NCI-H2227 treated with DMSO at 0.1 percent for 48 hours (cell line): ENCODE measurements around the gene LRIG3.

Experiments used
- DNase-seq: peaks from one replicate; lab custom pipeline; 2025; lab: John Stamatoyannopoulos, UW

Gene LRIG3

GRCh38 chr12:58932806-58933681 is 12.7 kb upstream of the LRIG3 start:
- DNase-seq = no peak

GRCh38 chr12:58931518-58931917 is 11.2 kb upstream of the LRIG3 start:
- no peak for DNase-seq

GRCh38 chr12:58930770-58931324 is 10.5 kb upstream of the LRIG3 start:
- no peak for DNase-seq

DNA sequence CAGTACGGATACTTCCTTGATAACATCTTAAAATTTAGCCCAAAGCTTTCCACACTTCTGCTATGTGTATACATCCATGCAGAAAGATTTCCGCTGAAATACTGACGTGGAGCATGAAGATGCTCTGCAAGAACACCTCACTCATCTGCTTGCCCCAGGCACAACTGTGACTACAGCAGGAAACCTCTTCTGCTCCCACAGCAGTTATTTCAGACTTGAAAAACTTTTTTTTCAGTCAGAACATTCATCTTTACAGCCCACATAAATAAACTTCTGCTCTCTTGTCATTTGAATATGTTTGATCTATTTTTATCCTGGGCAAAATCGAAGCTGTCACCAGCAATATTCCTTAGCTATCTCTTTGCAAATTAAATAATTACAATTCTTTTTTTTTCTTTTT is 6.8 kb upstream of the LRIG3 start:
- DNase-seq = no peak

- no peak for DNase-seq
These were observed 6.3 kb upstream of the LRIG3 start for GRCh38 chr12:58926586-58926985.

GRCh38 chr12:58925751-58926150 is 5.4 kb upstream of the LRIG3 start:
- DNase-seq = no peak

DNA sequence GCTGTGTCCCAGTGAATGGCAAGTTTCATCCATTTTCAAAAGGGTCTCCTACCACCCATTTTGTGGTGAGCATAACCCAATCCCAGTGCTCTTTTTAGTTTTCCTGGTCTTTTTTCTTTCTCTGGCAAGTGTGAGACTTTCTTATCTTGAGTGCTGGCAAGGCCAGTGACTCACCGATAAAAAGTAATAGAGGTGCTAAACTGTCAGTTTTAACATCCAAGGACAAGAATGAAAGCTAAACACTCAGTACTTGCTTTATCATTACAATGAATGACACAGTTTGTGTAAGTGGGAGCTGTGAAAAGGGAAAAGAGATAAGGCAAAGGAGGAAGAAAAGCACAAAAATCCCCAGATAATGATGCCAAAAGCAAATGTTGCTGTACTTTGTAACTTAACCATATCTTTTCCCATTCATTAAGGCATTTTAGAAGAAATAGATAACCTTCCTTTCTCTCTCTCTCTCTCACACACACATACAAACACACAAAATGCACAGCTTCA is 4.9 kb upstream of the LRIG3 start:
- no peak for DNase-seq

DNA sequence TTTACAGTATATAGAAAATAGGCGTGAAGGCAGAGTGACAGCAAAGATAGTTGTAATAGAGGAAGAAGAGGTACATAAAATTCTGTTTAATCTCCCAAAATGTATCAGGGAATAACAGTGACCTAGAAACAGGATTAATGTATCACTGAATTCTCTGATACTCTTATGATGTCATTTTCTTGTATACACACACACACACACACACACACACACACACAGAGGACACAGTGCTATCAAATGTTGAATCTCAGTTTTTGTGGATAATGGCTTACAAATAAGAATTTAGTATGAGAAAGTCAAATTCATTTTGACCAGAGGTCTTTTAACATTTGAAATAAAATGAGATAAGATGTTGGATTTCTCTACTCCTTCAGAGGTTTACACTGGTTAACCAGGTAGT is 4.3 kb upstream of the LRIG3 start:
- no peak for DNase-seq

- DNase-seq = no peak
These were observed 3.5 kb upstream of the LRIG3 start for GRCh38 chr12:58923781-58924180.

DNA sequence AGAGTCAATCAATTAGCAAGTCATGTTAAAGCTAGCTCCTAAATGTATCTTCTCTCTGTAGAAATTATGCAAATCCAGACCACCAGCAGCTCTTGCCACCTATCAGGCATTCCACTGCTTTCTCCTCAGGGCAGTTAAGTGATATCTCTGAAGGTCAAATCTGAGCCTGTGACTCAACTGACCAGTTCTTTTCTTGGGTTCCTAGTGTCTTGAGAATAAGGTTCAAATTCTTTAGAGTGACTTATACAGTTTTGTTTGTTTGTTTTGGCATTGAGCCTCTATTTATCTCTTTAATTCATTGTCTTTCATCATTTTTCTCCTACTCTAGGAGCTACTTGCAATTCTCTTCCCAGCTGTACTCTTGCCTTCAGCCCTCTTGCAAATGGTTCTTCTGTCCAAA is 2.5 kb upstream of the LRIG3 start:
- no peak for DNase-seq

- DNase-seq = no peak
These were observed 907 bp upstream of the LRIG3 start for GRCh38 chr12:58920961-58921861.

DNA sequence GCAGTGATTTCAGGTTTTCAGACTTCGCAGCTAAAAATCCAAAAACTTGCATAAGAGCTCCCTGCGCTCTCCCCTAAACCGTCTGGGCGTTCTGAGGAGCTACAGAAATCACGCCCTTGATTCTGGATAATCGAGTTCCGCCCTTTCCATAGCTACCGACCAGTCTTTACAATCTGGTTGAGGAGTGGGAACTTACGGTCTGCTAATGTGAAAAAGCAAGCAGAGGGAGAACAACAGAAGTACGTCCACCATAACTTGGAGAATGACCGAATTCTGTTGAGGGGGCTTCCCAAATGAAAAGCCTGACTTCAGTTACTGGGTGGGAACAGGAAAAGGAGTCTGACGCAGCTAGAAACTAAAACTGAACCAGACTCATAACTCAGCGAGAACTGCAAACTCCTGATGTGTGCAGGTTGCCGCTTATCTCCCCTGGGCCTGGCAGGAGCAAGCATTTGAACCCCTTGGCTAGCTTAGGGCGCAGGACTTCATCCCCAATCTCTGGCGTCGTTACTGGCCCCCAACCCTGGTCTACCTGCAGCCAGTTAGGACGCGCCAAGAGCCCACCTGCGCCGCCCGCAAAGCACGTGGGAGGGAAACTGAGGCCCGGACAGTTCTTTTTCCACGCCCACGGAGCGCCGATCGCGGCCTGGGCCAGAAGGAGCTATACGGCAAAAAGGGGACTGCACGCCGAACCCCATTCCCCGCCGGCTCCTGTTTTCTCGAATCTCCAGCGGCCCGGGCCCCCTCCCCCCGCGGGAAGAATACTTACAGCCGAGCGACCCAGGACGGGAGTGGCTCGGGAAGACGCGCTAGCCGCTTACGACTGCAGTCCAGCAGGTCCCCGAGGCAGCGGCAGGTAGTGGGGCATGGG is 838 bp downstream of the LRIG3 start:
- no peak for DNase-seq

DNA sequence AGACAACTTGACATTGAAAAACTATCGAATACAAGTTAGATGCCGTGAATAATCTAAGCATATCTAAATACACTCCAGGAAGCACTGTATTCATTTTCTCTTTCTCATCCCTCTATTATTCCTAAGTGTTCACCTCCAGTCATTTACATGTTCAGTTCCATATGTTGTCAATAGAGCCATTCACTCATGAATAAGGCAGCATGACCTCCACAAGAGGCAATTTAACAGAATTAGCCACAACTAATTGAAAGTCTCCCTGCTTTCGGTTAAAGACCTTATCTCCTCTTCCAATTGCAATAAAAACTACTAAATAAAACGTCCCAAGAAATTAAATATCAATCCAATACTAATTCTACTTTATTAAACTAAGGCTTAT is 1.8 kb downstream of the LRIG3 start:
- no peak for DNase-seq

DNA sequence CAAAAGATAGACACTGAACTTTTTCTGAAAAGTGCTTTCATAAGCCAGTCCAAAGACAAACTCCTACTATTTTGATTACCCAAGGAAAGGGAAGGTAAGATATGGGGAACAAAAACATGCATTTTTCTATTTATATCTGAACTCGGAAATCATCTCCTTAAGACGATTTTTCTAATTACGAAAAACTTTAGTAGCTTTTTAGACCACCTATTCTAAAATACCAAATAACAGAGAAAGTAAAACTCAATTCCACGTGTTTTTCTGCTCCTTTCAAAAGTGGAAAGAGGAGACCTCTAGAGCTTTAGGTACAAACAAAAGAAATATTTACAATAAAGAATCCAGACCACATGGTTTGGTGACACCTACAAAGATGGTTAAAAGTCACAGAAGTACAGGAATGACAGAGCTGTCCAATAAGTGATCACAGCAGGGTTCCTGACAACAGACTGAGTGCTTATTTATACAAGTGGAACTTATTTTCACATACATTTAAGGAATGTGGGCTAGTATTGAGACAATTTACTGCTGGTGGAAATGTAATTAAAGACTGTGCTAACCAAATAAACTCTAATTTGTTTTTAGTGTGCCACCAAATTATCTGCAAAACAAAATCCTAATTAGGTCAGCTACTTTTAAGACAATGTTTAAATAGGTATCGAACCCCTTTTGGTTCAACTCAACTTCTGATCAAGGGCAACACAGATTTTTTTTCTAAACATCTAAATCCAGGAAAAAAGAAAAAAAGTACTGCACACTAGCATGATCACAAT is 2.4 kb downstream of the LRIG3 start:
- DNase-seq = no peak

DNA sequence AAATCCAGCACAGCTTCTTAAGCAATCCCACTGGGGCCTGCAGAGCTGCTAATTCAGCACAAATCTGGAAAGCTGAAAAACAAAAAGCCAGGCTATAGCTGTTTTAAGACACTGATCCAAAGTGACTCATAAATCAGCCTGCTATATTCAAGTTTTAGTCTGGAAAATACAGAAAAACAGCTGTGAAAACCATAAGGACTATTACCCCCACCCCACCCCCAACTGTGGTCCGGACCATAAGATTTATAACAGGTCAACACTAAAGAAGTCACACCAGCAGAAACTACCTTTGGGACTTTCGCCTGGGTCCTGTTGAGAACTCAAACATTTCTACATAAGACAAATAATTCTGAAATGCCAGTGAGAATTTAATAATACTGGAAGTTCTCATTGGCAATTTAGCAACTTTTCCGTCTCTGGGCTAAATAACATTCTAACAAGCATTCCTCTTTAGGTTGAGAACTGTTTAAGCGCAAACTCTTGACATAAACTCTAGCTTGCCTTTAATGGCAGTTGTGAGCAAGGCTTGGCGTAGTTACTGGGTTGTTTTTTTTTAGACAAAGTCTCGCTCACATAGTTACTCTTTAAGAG is 3.3 kb downstream of the LRIG3 start:
- DNase-seq = no peak

- no peak for DNase-seq
These were observed 4.1 kb downstream of the LRIG3 start for GRCh38 chr12:58916161-58916621.

DNA sequence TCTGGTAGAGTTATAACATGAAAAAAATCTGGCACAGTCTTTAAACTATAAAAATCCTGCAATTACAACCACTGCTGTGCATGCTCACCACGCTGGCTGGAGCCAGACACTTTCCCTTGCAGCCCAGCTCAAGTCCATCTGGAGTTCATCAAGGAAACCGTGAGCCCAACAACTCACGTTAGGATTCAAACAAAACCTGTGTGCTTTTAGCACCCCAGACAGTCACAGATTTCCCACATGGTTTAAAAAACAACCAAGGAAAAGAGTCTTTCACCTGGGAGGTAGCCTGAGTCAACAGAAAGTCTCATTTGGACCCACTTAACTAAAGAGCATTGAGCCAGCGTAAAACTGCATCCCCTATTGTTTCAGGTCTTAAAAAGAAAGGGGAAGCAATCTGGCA is 4.7 kb downstream of the LRIG3 start:
- no peak for DNase-seq

- no peak for DNase-seq
These were observed 5.3 kb downstream of the LRIG3 start for GRCh38 chr12:58915037-58915436.

- no peak for DNase-seq
These were observed 5.8 kb downstream of the LRIG3 start for GRCh38 chr12:58914457-58914856.

GRCh38 chr12:58907391-58907790 is 12.9 kb downstream of the LRIG3 start:
- no peak for DNase-seq
